Occipital lobe (tissue), 2 donors: ENCODE results near the gene RTN1. TPM values are rescaled to one million over a fixed set of nuclear protein-coding genes. Genes with fewer than 3 reads are reported as not detected.
A peak's percentile ranks its signal among the peaks of the same experiment; 100 is the strongest.

Experiments
- DNase-seq: peaks from one replicate; lab custom pipeline; 2025; lab: John Stamatoyannopoulos, UW
- total RNA-seq: library from RNA; depleted of rRNA; stranded (reverse); fragments of >200 nt; gene quantifications from one replicate; pipeline ENCODE4 v1.2.3, GENCODE V29; 2014

The RTN1 gene
- 870 TPM for total RNA-seq

GRCh38 chr14:59870277-59871165 is at the start of gene RTN1:
Gene RTN1, minus strand, starts transcription at chr14:59870776. Its CDS starts 146 bp downstream, at chr14:59870630.
- DNase-seq, result peak; percentile 86

- no peak for DNase-seq
These were observed 49.8 kb upstream of the RTN1 start for GRCh38 chr14:59920378-59920683.

- DNase-seq, result peak; percentile 27
These were observed 49.2 kb upstream of the RTN1 start, which contains the start of gene LRRC9 for GRCh38 chr14:59919570-59920377. Gene LRRC9, plus strand, starts transcription at chr14:59920144.

GRCh38 chr14:59918824-59919569 is 48.4 kb upstream of the RTN1 start:
- peak; percentile 15 for DNase-seq

GRCh38 chr14:59913187-59913586 is 42.6 kb upstream of the RTN1 start:
- no peak for DNase-seq

- no peak for DNase-seq
These were observed 41.9 kb upstream of the RTN1 start for GRCh38 chr14:59912443-59912842.

GRCh38 chr14:59905188-59905587 is 34.6 kb upstream of the RTN1 start:
- no peak for DNase-seq

GRCh38 chr14:59904184-59904583 is 33.6 kb upstream of the RTN1 start:
- DNase-seq, result no peak

- no peak for DNase-seq
These were observed 30.0 kb upstream of the RTN1 start for GRCh38 chr14:59900556-59900955.

GRCh38 chr14:59897757-59898383 is 27.3 kb upstream of the RTN1 start:
- DNase-seq, result no peak

GRCh38 chr14:59895721-59896120 is 25.1 kb upstream of the RTN1 start:
- no peak for DNase-seq

GRCh38 chr14:59890676-59891075 is 20.1 kb upstream of the RTN1 start:
- no peak for DNase-seq

GRCh38 chr14:59882957-59883356 is 12.4 kb upstream of the RTN1 start:
- no peak for DNase-seq

- DNase-seq, result no peak
These were observed 555 bp upstream of the RTN1 start for GRCh38 chr14:59871166-59871495.

GRCh38 chr14:59869381-59870255 is 958 bp downstream of the RTN1 start:
- no peak for DNase-seq

- no peak for DNase-seq
These were observed 2.6 kb downstream of the RTN1 start for GRCh38 chr14:59868021-59868420.

- no peak for DNase-seq
These were observed 6.6 kb downstream of the RTN1 start for GRCh38 chr14:59863806-59864525.

- no peak for DNase-seq
These were observed 13.2 kb downstream of the RTN1 start for GRCh38 chr14:59857328-59857727.

GRCh38 chr14:59852350-59852749 is 18.2 kb downstream of the RTN1 start:
- no peak for DNase-seq

- no peak for DNase-seq
These were observed 20.1 kb downstream of the RTN1 start for GRCh38 chr14:59850458-59850857.
